ENCODE data around the gene ITPRIP.

ITPRIP gene

DNA sequence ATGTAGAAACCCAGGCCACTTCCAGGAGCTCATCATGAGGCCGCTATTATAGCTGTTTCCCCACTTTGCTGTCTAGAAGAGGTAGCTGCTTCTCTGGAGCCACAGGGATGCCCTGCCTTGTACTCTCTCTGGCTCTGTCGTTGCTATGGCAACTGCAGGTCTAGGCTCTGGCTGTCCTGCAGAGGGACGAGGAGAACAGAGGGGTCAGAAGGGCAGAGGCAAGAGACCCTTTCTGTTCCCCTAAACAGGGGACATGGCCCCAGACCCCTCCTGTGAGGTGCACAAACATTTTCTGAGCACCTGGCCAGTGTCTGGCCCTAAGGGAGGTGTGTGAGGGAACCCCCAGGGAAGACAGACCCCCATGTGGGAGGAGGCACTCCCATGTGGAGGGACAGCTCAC lies 31.4 kb downstream of the ITPRIP start:
- TF ChIP-seq, protein P1, sequence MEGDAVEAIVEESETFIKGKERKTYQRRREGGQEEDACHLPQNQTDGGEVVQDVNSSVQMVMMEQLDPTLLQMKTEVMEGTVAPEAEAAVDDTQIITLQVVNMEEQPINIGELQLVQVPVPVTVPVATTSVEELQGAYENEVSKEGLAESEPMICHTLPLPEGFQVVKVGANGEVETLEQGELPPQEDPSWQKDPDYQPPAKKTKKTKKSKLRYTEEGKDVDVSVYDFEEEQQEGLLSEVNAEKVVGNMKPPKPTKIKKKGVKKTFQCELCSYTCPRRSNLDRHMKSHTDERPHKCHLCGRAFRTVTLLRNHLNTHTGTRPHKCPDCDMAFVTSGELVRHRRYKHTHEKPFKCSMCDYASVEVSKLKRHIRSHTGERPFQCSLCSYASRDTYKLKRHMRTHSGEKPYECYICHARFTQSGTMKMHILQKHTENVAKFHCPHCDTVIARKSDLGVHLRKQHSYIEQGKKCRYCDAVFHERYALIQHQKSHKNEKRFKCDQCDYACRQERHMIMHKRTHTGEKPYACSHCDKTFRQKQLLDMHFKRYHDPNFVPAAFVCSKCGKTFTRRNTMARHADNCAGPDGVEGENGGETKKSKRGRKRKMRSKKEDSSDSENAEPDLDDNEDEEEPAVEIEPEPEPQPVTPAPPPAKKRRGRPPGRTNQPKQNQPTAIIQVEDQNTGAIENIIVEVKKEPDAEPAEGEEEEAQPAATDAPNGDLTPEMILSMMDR (conservative IDR thresholded peaks at IDR 0.05; ENCODE audit: low read depth): no peak
- POLR2A ChIA-PET (ENCODE audit: low non-redundant PET): interaction anchor here (0.6 to 0.9 kb wide), 3 partner anchors 8 to 235 kb away, joined by 3 to 4 read pairs (median 4); no protein-coding TSS in a partner anchor
- no peak for DNase-seq (ENCODE audit: low spot score)
- peak overlapping the region; percentile 61 for H3K27ac ChIP-seq
- CTCF ChIA-PET: interaction anchor here (0.9 to 5.7 kb wide), 8 partner anchors 10 to 119 kb away, joined by 3 to 42 read pairs (median 10); partner anchors contain the start of genes CFAP58 and ITPRIP

DNA sequence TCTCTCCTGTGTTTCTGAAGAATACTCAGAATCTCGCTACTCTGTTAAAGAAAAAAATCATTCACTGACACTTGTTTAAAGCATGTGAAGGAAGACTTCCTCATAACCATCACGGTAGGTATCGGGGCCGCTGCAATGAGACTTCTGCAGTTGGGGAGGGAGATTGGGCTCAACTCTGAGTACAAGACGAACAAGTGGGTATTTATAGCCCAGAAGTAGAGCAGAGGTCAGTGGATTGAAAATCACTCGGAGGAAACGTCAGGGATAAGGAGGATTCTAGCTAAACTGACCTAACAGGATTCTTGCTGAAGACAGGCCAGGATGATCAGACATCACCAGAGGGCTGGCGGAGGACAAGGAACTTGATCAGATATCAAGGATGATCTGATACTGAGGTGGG lies 33.3 kb downstream of the ITPRIP start:
- H3K27ac ChIP-seq: no peak overlapping the region; the same call in 1 of the 2 replicates
- POLR2A ChIA-PET (ENCODE audit: low non-redundant PET): no interaction called here
- CTCF ChIA-PET: interaction anchor here (0.6 to 5.7 kb wide), 12 partner anchors 12 to 52 kb away, joined by 3 to 42 read pairs (median 6); partner anchors contain the start of genes CFAP58 and ITPRIP
- TF ChIP-seq, protein P1 (conservative IDR thresholded peaks at IDR 0.05; ENCODE audit: low read depth): no peak
- DNase-seq (ENCODE audit: low spot score): no peak

DNA sequence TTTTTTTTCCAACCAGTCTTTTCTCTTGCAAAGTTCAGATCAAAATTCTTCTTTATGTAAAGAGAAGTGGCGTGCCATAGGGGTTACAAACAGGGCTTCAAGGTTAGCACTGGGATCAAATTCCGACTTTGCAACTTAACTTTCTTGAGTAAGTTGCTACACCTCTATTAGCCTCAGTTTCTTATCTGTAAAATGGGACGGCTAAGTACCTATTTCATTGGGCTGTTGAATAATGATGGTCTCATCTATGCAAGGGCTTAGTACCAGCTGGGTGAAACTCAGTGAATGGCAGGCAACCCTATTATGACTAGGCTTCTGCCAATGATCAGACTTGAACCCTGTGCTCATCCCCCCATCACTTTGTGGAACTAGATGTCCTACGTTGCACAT lies 33.9 kb downstream of the ITPRIP start:
- TF ChIP-seq, protein P1 (conservative IDR thresholded peaks at IDR 0.05; ENCODE audit: low read depth): no peak
- POLR2A ChIA-PET (ENCODE audit: low non-redundant PET): no interaction called here
- CTCF ChIA-PET: interaction anchor here (0.9 to 5.7 kb wide), 4 partner anchors 12 to 49 kb away, joined by 4 to 42 read pairs (median 22); partner anchors contain the start of gene CFAP58
- H3K27ac ChIP-seq: no peak overlapping the region
- no peak for DNase-seq (ENCODE audit: low spot score)

DNA sequence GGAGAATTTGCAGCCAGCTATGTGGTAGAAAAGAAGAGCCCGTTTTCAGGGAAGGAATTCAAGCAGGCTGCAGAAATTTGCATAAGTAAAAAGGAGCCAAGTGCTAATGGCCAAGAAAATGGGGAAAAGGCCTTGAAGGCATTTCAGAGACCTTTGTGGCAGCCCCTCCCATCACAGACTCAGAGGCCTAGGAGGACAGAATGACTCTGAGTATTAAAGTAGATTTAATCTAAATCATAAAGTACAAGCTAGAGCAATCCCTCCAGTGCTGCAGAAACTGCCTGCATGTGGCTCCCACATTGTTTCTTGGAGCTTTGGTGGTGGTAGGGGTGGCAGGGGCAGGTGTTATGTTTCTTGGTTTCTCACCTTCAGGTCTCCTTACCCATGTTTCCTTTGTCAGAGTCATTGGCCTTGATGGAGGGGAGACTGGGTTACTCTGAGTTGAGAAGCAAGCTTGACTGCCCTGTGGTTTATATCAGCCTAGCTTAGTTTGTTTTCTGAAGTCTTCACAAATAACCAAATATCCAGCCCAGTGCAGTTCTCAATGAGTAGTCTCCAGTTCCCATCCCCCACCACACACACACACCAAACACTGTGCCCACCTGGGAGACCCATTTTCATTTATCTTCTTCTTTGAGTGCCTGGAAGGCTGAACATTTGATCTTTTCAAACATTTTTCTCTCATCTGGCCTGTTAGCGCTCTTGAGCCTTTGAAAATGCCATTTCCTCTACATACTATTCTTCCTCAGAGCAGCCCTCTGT lies 34.5 kb downstream of the ITPRIP start:
- H3K27ac ChIP-seq: no peak overlapping the region
- TF ChIP-seq, protein P1 (conservative IDR thresholded peaks at IDR 0.05; ENCODE audit: low read depth): no peak
- ChIA-PET POLR2A (ENCODE audit: low non-redundant PET) (interaction anchor here (0.6 kb wide), 1 partner anchor 116 kb away, joined by 4 read pairs; no protein-coding TSS in a partner anchor), CTCF (interaction anchor here (1.5 to 5.7 kb wide), 2 partner anchors 11 to 29 kb away, joined by 4 to 42 read pairs; no protein-coding TSS in a partner anchor)
- DNase-seq (ENCODE audit: low spot score): no peak

DNA sequence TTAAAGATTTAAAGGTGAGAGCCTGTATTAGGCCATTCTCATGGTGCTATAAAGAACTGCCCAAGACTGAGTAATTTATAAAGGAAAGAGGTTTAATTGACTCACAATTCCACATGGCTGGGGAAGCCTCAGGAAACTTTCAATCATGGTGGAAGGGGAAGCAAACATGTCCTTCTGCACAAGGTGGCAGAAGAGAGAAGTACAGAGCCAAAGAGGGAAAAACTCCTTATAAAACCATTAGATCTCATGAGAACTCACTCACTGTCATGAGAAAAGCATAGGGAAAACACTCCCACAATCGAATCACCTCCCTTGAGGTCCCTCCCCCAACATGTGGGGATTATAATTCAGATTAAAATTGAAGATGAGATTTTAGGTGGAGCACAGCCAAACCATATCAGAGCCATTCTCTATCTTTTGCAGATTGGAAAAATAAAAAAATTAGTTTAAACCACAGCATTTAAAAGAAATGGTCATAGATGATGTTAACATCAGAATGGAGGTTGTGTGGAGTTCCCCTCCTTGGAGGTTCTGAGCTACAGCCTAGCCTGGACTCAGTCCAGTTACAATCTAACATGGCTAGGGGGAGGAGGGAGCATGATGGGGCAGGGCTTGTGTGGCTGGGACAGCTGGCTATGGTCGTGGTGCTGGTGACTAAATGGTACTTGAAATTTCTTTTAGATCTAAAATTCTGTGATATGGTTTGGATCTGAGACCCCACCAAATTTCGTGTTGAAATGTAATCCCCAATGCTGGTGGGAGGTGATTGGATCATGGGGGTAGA lies 36.2 kb downstream of the ITPRIP start:
- ChIA-PET CTCF (interaction anchor here (0.7 to 0.9 kb wide), 2 partner anchors 51 to 84 kb away, joined by 3 to 4 read pairs; partner anchors contain the start of gene CFAP58), POLR2A (ENCODE audit: low non-redundant PET) (no interaction called here)
- TF ChIP-seq, protein P1 (conservative IDR thresholded peaks at IDR 0.05; ENCODE audit: low read depth): no peak
- DNase-seq (ENCODE audit: low spot score): no peak
- H3K27ac ChIP-seq: peak overlapping the region; percentile 45; the same call in 1 of the 2 replicates

DNA sequence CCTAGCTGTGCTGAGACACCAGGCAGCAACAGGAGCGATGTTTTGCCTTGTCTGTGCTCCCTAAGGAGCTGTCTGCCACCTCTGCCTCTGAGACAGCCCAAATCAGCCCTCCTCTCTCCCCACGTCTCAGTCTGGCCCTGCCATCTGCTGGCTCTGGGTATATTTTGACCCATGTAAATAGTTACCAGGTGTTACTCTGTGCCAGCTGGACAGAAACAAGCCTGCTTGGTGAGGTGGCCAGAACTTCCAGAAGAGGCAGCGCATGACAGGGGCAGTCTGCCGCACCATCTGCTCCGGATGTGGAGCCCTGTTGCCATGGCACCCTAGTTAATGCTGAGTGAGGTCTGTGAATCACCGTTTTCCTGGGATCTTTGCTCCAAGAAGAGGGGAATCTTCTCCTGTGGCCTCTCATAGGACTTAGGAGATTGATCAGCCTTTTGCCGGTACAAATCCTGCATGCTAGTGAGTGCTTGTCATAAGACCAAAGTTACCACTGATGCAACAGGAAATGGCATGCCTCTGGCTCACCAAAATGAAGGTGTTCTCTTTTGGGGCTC lies 37.5 kb downstream of the ITPRIP start:
- ChIA-PET POLR2A (ENCODE audit: low non-redundant PET) (no interaction called here), CTCF (interaction anchor here (0.5 to 1.1 kb wide), 3 partner anchors 43 to 452 kb away, joined by 3 to 5 read pairs (median 4); no protein-coding TSS in a partner anchor)
- peak; percentile 84 for DNase-seq (ENCODE audit: low spot score)
- peak overlapping the region; percentile 99 for H3K27ac ChIP-seq
- TF ChIP-seq, protein P1 (conservative IDR thresholded peaks at IDR 0.05; ENCODE audit: low read depth): peak; percentile 35

Data from RWPE1 (cell line).